Measurements from ENCODE around the gene AMER3.
A peak's percentile ranks its signal among the peaks of the same experiment; 100 is the strongest.

Gene AMER3

GRCh38 chr2:130807659-130808385 is 52.5 kb downstream of the AMER3 start:
- in situ Hi-C loops (cut with HindIII; ENCODE audit: low pct_ligation_motif_present, low pct_unique_long_range_greater_than_20kb, low sequenced_read_pairs): no loop called here

GRCh38 chr2:130808482-130809268 is 53.3 kb downstream of the AMER3 start:
- in situ Hi-C loops (cut with HindIII; ENCODE audit: low pct_ligation_motif_present, low pct_unique_long_range_greater_than_20kb, low sequenced_read_pairs): no loop called here
- no peak for DNase-seq

More at GRCh38 chr2:130807659-130808385, 52.5 kb downstream of the AMER3 start:
- peak; percentile 34 for DNase-seq

- in situ Hi-C loops (cut with HindIII; ENCODE audit: low pct_ligation_motif_present, low pct_unique_long_range_greater_than_20kb, low sequenced_read_pairs): no loop called here
- no peak for DNase-seq
Measured at GRCh38 chr2:130810490-130810889, 55.1 kb downstream of the AMER3 start.

- no peak for DNase-seq
- in situ Hi-C loops (cut with HindIII; ENCODE audit: low pct_ligation_motif_present, low pct_unique_long_range_greater_than_20kb, low sequenced_read_pairs): no loop called here
Measured at GRCh38 chr2:130813722-130814121, 58.4 kb downstream of the AMER3 start.

GRCh38 chr2:130814931-130815680 is 59.8 kb downstream of the AMER3 start:
- DNase-seq: no peak
- in situ Hi-C loops (cut with HindIII; ENCODE audit: low pct_ligation_motif_present, low pct_unique_long_range_greater_than_20kb, low sequenced_read_pairs): no loop called here

Measured in ACHN (cell line).